Panc1 (cell line): ENCODE results near the gene CGGBP1. TPM values are rescaled to one million over a fixed set of nuclear protein-coding genes. Genes with fewer than 3 reads are reported as not detected.

Experiments
- ATAC-seq: fragments of 200-7000 bp; cut with Tn5 transposase; 2 replicates; pipeline ENCODE4 v1.9.1; 2020; ENCODE audit warnings: mild to moderate bottlenecking, moderate library complexity
- BruUV-seq: library from RNA; stranded (reverse); fragments of 400-500 nt; replicated peaks from 2 replicates; lab custom pipeline; 2021; lab: Mats Ljungman, UMichigan
- CTCF ChIA-PET: fragments of 300-600 bp; sonication (Branson Sonifier 250); formaldehyde crosslinking; loops from one replicate; lab custom pipeline; 2022; ENCODE audit warnings: antibody characterized with exemption; lab: Charles Lee
- POLR2A ChIA-PET: fragments of 300-600 bp; sonication (Branson Sonifier 250); formaldehyde crosslinking; loops from one replicate; lab custom pipeline; 2022; ENCODE audit warnings: antibody characterized with exemption; lab: Charles Lee
- DNase-seq: peaks from one replicate; pipeline ENCODE4 v3.0.0-alpha.2; 2010; ENCODE audit warnings: low read depth, low spot score
- H3K27ac ChIP-seq: 2 replicates; pipeline ENCODE4 v1.5.1; 2011; ENCODE audit warnings: mild to moderate bottlenecking, low read length, inconsistent platforms
- H3K27me3 ChIP-seq: fragments of 200-500 bp; sonication (Bioruptor generic); 2 replicates; pipeline ENCODE4 v1.6.0; 2014; ENCODE audit warnings: low read length, inconsistent platforms; ENCODE audit not compliant: control insufficient read depth, insufficient read depth
- H3K36me3 ChIP-seq: fragments of 200-500 bp; sonication (Bioruptor generic); 2 replicates; pipeline ENCODE4 v1.5.1; 2014; ENCODE audit warnings: inconsistent platforms, mild to moderate bottlenecking, low read length, moderate library complexity; ENCODE audit not compliant: control insufficient read depth, insufficient read depth
- H3K4me1 ChIP-seq: 2 replicates; pipeline ENCODE4 v1.5.1; 2011; ENCODE audit warnings: inconsistent platforms, mild to moderate bottlenecking, low read length, moderate library complexity; ENCODE audit not compliant: control insufficient read depth, insufficient read depth
- H3K4me3 ChIP-seq, 2 experiments: 2 replicates each; pipeline ENCODE4 v1.5.1; 2011 to 2012; ENCODE audit warnings: low read depth in 2 of 2, low read length in 2 of 2, mild to moderate bottlenecking in 2 of 2, inconsistent platforms in 1 of 2, moderate library complexity in 1 of 2
- H3K9me3 ChIP-seq: fragments of 200-500 bp; sonication (Bioruptor generic); 2 replicates; pipeline ENCODE4 v1.5.1; 2014; ENCODE audit warnings: low read depth, mild to moderate bottlenecking, inconsistent platforms, low read length, moderate library complexity; ENCODE audit not compliant: control insufficient read depth, insufficient read depth
- CTCF ChIP-seq: fragments of 450-650 bp; IDR thresholded peaks from 2 replicates; pipeline ENCODE4 v1.5.1; 2017; ENCODE audit warnings: mild to moderate bottlenecking
- POLR2AphosphoS5 ChIP-seq: IDR thresholded peaks from 2 replicates; pipeline ENCODE4 v1.6.1; 2012; ENCODE audit warnings: mild to moderate bottlenecking, low read depth, low read length, moderate library complexity
- REST ChIP-seq, 2 experiments: IDR thresholded peaks; 2 replicates each; pipeline ENCODE4 v1.6.1; 2011 to 2012; ENCODE audit warnings: low read depth in 2 of 2, control low read depth in 1 of 2, low read length in 1 of 2, mild to moderate bottlenecking in 1 of 2, moderate library complexity in 1 of 2; ENCODE audit not compliant: insufficient read depth in 1 of 2
- SIN3A ChIP-seq: IDR thresholded peaks from 2 replicates; pipeline ENCODE4 v1.6.1; 2012; ENCODE audit warnings: low read depth, mild to moderate bottlenecking, low read length, moderate library complexity, borderline replicate concordance; ENCODE audit not compliant: insufficient read depth
- TCF7L2 ChIP-seq: IDR thresholded peaks from 2 replicates; pipeline ENCODE4 v1.6.1; 2011; ENCODE audit warnings: mild to moderate bottlenecking, low read depth, low read length, inconsistent platforms
- in situ Hi-C: cut with HindIII; loops from 2 replicates; pipeline ENCODE4 v1.10.0; 2016; ENCODE audit warnings: low sequenced_read_pairs, low pct_unique_long_range_greater_than_20kb
- intact Hi-C: fragments of 100-400 bp; cut with micrococcal nuclease; formaldehyde crosslinking; loops from one replicate; pipeline ENCODE4 v1.10.0; 2022; ENCODE audit not compliant: unreplicated experiment
- total RNA-seq: library from RNA; stranded (reverse); gene quantifications from one replicate; pipeline ENCODE4 v1.2.1, GENCODE V29; 2021; ENCODE audit not compliant: unreplicated experiment

Gene CGGBP1
- total RNA-seq, 1 experiment from 2014 or later = 47.2 TPM

GRCh38 chr3:88058306-88058580, 562 bp downstream of the CGGBP1 start:
- intact Hi-C loops = no loop called here
- Histone ChIP-seq H3K27ac (peak overlapping the region; percentile 89), H3K4me1 (no peaks in the 10 kb centered on the region; the same call in 1 of the 2 replicates), H3K27me3 (no peaks in the 10 kb centered on the region), H3K4me3 (peak overlapping the region; percentile 65 to 84), H3K36me3 (peaks cover 24% of the 10 kb centered on the region), H3K9me3 (no peaks in the 10 kb centered on the region)
- no TSS peak for BruUV-seq
- ChIA-PET CTCF (no interaction called here), POLR2A (interaction anchor here (0.6 kb wide), 1 partner anchor 22 kb away, joined by 3 read pairs; no protein-coding TSS in a partner anchor)
- no peak for TF ChIP-seq REST (IDR thresholded peaks at IDR 0.05; ENCODE audit: insufficient read depth in 1 of 2, low read depth in 2 of 2, low read length in 1 of 2)
- no peak; the same call in 1 of the 2 replicates for TF ChIP-seq SIN3A
- TF ChIP-seq POLR2AphosphoS5 = no peak
- no peak for TF ChIP-seq CTCF
- TF ChIP-seq TCF7L2 = no peak
- ATAC-seq (peak; percentile 54), DNase-seq (no peak)
- in situ Hi-C loops = no loop called here

GRCh38 chr3:88057630-88058305, 1.0 kb downstream of the CGGBP1 start:
- POLR2A ChIA-PET = no interaction called here
- H3K4me3 ChIP-seq = peak overlapping the region; percentile 65 to 84
- intact Hi-C loops = no loop called here

More at GRCh38 chr3:88057630-88058305, 1.0 kb downstream of the CGGBP1 start:
- no peaks in the 10 kb centered on the region; the same call in 1 of the 2 replicates for H3K4me1 ChIP-seq
- no peak for ATAC-seq
- peak overlapping the region; percentile 89 for H3K27ac ChIP-seq
- CTCF ChIA-PET = no interaction called here
- DNase-seq = no peak
- TF ChIP-seq CTCF (peak; percentile 8; the same call in 1 of the 2 replicates), REST (IDR thresholded peaks at IDR 0.05; ENCODE audit: insufficient read depth in 1 of 2, low read depth in 2 of 2, low read length in 1 of 2) (no peak)
- in situ Hi-C loops = no loop called here
- TSS peak; percentile 80 for BruUV-seq
- no peaks in the 10 kb centered on the region for H3K9me3 ChIP-seq
- H3K27me3 ChIP-seq = no peaks in the 10 kb centered on the region
- peaks cover 24% of the 10 kb centered on the region for H3K36me3 ChIP-seq
